CD4-positive, alpha-beta T cell (primary cell): Measurements from ENCODE around the gene KRT13. TPM values are rescaled to one million over a fixed set of nuclear protein-coding genes. Genes with fewer than 3 reads are reported as not detected.

Experiments
- ATAC-seq: fragments of 200-7000 bp; cut with Tn5 transposase; one replicate; pipeline ENCODE4 v1.10.0; 2022; ENCODE audit warnings: mild to moderate bottlenecking; ENCODE audit not compliant: poor library complexity
- CTCF ChIA-PET: fragments of 350-600 bp; sonication (Branson Sonifier 250); formaldehyde crosslinking; loops from one replicate; lab custom pipeline; 2021; ENCODE audit warnings: antibody characterized with exemption, inconsistent platforms; lab: Charles Lee
- POLR2A ChIA-PET: fragments of 350-600 bp; sonication (Branson Sonifier 250); formaldehyde crosslinking; loops from one replicate; lab custom pipeline; 2021; ENCODE audit warnings: antibody characterized with exemption, inconsistent platforms; lab: Charles Lee
- DNase-seq, 14 experiments: peaks; one replicate each; pipeline ENCODE4 v3.0.0-alpha.2; 2013 to 2020; ENCODE audit warnings: mixed read lengths in 2 of 14
- H3K27ac ChIP-seq, 2 donors: one replicate each; pipeline versions ENCODE4 v1.5.1 to v1.7.0; 2013; ENCODE audit warnings: low read length in 2 of 2, low read depth in 1 of 2, mild to moderate bottlenecking in 1 of 2
- H3K27me3 ChIP-seq, 2 experiments: 1 replicate in 1 of 2; 2 replicates in 1 of 2; pipeline versions ENCODE4 v1.6.1 to v1.7.0; 2013; ENCODE audit warnings: low read length in 2 of 2, control low read depth in 1 of 2, mild to moderate bottlenecking in 1 of 2, moderate library complexity in 1 of 2; ENCODE audit not compliant: insufficient read depth in 2 of 2, control insufficient read depth in 1 of 2
- H3K36me3 ChIP-seq: one replicate; pipeline ENCODE4 v1.6.1; 2013; ENCODE audit warnings: low read length, control low read depth; ENCODE audit not compliant: insufficient read depth
- H3K4me1 ChIP-seq: one replicate; pipeline ENCODE4 v1.6.1; 2013; ENCODE audit warnings: low read length, control low read depth; ENCODE audit not compliant: insufficient read depth
- H3K4me3 ChIP-seq: one replicate; pipeline ENCODE4 v1.5.1; 2013; ENCODE audit warnings: mild to moderate bottlenecking, low read length, moderate library complexity
- H3K9me3 ChIP-seq, 2 experiments: 1 replicate in 1 of 2; 2 replicates in 1 of 2; pipeline versions ENCODE4 v1.6.1 to v1.7.0; 2013; ENCODE audit warnings: low read length in 2 of 2, mild to moderate bottlenecking in 2 of 2, control low read depth in 1 of 2, moderate library complexity in 1 of 2; ENCODE audit not compliant: control insufficient read depth in 1 of 2, insufficient read depth in 1 of 2
- H3K27ac Mint-ChIP-seq: one replicate; pipeline ENCODE4 v1.8.0; 2020; ENCODE audit warnings: mixed read lengths
- H3K27me3 Mint-ChIP-seq: one replicate; pipeline ENCODE4 v1.8.0; 2021; ENCODE audit warnings: mixed read lengths
- H3K36me3 Mint-ChIP-seq: one replicate; pipeline ENCODE4 v1.8.0; 2021; ENCODE audit warnings: low read depth, mixed read lengths
- H3K4me1 Mint-ChIP-seq: one replicate; pipeline ENCODE4 v1.8.0; 2021; ENCODE audit warnings: low read depth, mixed read lengths
- H3K4me3 Mint-ChIP-seq: one replicate; pipeline ENCODE4 v1.8.0; 2020; ENCODE audit warnings: mild to moderate bottlenecking, mixed read lengths
- H3K9me3 Mint-ChIP-seq: one replicate; pipeline ENCODE4 v1.8.0; 2020; ENCODE audit warnings: mixed read lengths
- CTCF ChIP-seq: fragments of 200-600 bp; IDR thresholded peaks from one replicate; pipeline ENCODE4 v1.8.0; 2022; ENCODE audit warnings: antibody characterized with exemption, mild to moderate bottlenecking
- intact Hi-C, 2 experiments: fragments of 100-400 bp; cut with DNase I in 1 of 2; cut with micrococcal nuclease in 1 of 2; formaldehyde crosslinking; loops; one replicate each; pipeline versions ENCODE4 v1.15.1 to v1.9.0; 2023 to 2025; cut with DNase I, micrococcal nuclease
- total RNA-seq, 174 experiments: library from RNA in 2 of 174; stranded (reverse) in 2 of 174; gene quantifications; one replicate each; pipeline ENCODE4 v1.2.3 and lab custom pipeline; 2021 to 2026

Gene KRT13
- total RNA-seq, 2 experiments from 2014 or later = not detected

- Histone ChIP-seq H3K9me3 (no peaks in the 10 kb centered on the region), H3K27me3 (peaks cover 1 to 3% of the 10 kb centered on the region in 2 experiments), H3K4me1 (no peaks in the 10 kb centered on the region), H3K36me3 (no peaks in the 10 kb centered on the region), H3K4me3 (no peak overlapping the region), H3K27ac (no peak overlapping the region)
- TF ChIP-seq CTCF = no peak
- H3K4me1 Mint-ChIP-seq = no peaks in the 10 kb centered on the region
- H3K4me3 Mint-ChIP-seq = no peak overlapping the region
- ChIA-PET POLR2A (no interaction called here), CTCF (interaction anchor here (0.6 kb wide), 1 partner anchor 47 kb away, joined by 4 read pairs; no protein-coding TSS in a partner anchor)
- peaks cover 8% of the 10 kb centered on the region for H3K27me3 Mint-ChIP-seq
- DNase-seq (no peak), ATAC-seq (no peak)
- no peaks in the 10 kb centered on the region for H3K9me3 Mint-ChIP-seq
- no peak overlapping the region for H3K27ac Mint-ChIP-seq
- intact Hi-C loops = no loop called here
- H3K36me3 Mint-ChIP-seq = no peaks in the 10 kb centered on the region
Measured at GRCh38 chr17:41521574-41522261, 16.3 kb upstream of the KRT13 start.

- intact Hi-C loops = no loop called here
- ATAC-seq (no peak), DNase-seq (no peak)
- Histone ChIP-seq H3K36me3 (no peaks in the 10 kb centered on the region), H3K4me1 (no peaks in the 10 kb centered on the region), H3K9me3 (no peaks in the 10 kb centered on the region), H3K27ac (no peak overlapping the region), H3K4me3 (no peak overlapping the region), H3K27me3 (peaks cover 0 to 3% of the 10 kb centered on the region in 2 experiments)
- Mint-ChIP-seq H3K4me3 (no peak overlapping the region), H3K9me3 (no peaks in the 10 kb centered on the region), H3K4me1 (no peaks in the 10 kb centered on the region), H3K27me3 (peaks cover 6% of the 10 kb centered on the region), H3K27ac (no peak overlapping the region), H3K36me3 (no peaks in the 10 kb centered on the region)
- ChIA-PET POLR2A (no interaction called here), CTCF (no interaction called here)
- TF ChIP-seq CTCF = no peak
Measured at GRCh38 chr17:41520821-41521521, 15.6 kb upstream of the KRT13 start.

- no peak overlapping the region for H3K4me3 ChIP-seq
- Mint-ChIP-seq H3K4me3 (no peak overlapping the region), H3K27ac (no peak overlapping the region), H3K9me3 (no peaks in the 10 kb centered on the region), H3K36me3 (no peaks in the 10 kb centered on the region), H3K4me1 (no peaks in the 10 kb centered on the region), H3K27me3 (no peaks in the 10 kb centered on the region)
- no peak for DNase-seq
- CTCF ChIA-PET = no interaction called here
- intact Hi-C loops = no loop called here
- TF ChIP-seq CTCF = no peak
- no peak for ATAC-seq
- H3K27me3 ChIP-seq = peaks cover 0 to 5% of the 10 kb centered on the region in 2 experiments
- no peaks in the 10 kb centered on the region for H3K9me3 ChIP-seq
- H3K27ac ChIP-seq = no peak overlapping the region
- H3K36me3 ChIP-seq = no peaks in the 10 kb centered on the region
- POLR2A ChIA-PET = no interaction called here
- H3K4me1 ChIP-seq = no peaks in the 10 kb centered on the region
Measured at GRCh38 chr17:41519501-41520224, 14.3 kb upstream of the KRT13 start.
